GM12878 (cell line): ENCODE measurements around the gene THAP4. TPM values are rescaled to one million over a fixed set of nuclear protein-coding genes. Genes with fewer than 3 reads are reported as not detected.
A peak's percentile ranks its signal among the peaks of the same experiment; 100 is the strongest.

Source experiments
- CHD4 ChIP-seq: fragments of 200-600 bp; sonication (generic); IDR thresholded peaks from 2 replicates; pipeline ENCODE4 v1.6.1; 2016; ENCODE audit warnings: mild to moderate bottlenecking
- E2F8 ChIP-seq: fragments of 450-650 bp; IDR thresholded peaks from 2 replicates; pipeline ENCODE4 v1.6.1; 2018; ENCODE audit warnings: mild to moderate bottlenecking, low read depth, moderate library complexity; ENCODE audit not compliant: partially characterized antibody
- HDGF ChIP-seq: fragments of 450-650 bp; IDR thresholded peaks from 2 replicates; pipeline ENCODE4 v1.6.1; 2016; ENCODE audit warnings: antibody characterized with exemption
- IRF5 ChIP-seq: fragments of 450-650 bp; IDR thresholded peaks from 2 replicates; pipeline ENCODE4 v1.6.1; 2017; ENCODE audit warnings: borderline replicate concordance
- KAT2A ChIP-seq: conservative IDR thresholded peaks from 2 replicates; pipeline ENCODE4 v1.6.1; 2011; ENCODE audit warnings: low read depth, low read length; ENCODE audit not compliant: control insufficient read depth
- KLF5 ChIP-seq: fragments of 450-650 bp; IDR thresholded peaks from 2 replicates; pipeline ENCODE4 v1.6.1; 2014; ENCODE audit warnings: mild to moderate bottlenecking; ENCODE audit not compliant: partially characterized antibody
- PBX3 ChIP-seq: IDR thresholded peaks from 2 replicates; pipeline ENCODE4 v1.6.1; 2011; ENCODE audit warnings: mild to moderate bottlenecking, low read depth, low read length, moderate library complexity; ENCODE audit not compliant: insufficient replicate concordance
- RUNX3 ChIP-seq: IDR thresholded peaks from 2 replicates; pipeline ENCODE4 v1.6.1; 2012; ENCODE audit warnings: low read length, inconsistent platforms
- SIN3A ChIP-seq: IDR thresholded peaks from 2 replicates; pipeline ENCODE4 v1.6.1; 2012; ENCODE audit warnings: low read depth, low read length, improper control_type of control experiment
- SPI1 ChIP-seq: IDR thresholded peaks from 2 replicates; pipeline ENCODE4 v1.6.1; 2011; ENCODE audit warnings: low read depth, mild to moderate bottlenecking, low read length, moderate library complexity, borderline replicate concordance; ENCODE audit not compliant: insufficient read depth
- STAT1 ChIP-seq: fragments of 450-650 bp; conservative IDR thresholded peaks from 2 replicates; pipeline ENCODE4 v1.6.1; 2014; ENCODE audit warnings: antibody characterized with exemption, mild to moderate bottlenecking
- STAT3 ChIP-seq: IDR thresholded peaks from 2 replicates; pipeline ENCODE4 v1.6.1; 2011; ENCODE audit warnings: low read depth, low read length, improper control_type of control experiment
- TCF7 ChIP-seq: IDR thresholded peaks from 2 replicates; pipeline ENCODE4 v1.6.1; 2014; ENCODE audit warnings: antibody characterized with exemption, borderline replicate concordance
- ZBED1 ChIP-seq: IDR thresholded peaks from 2 replicates; pipeline ENCODE4 v1.6.1; 2016; ENCODE audit warnings: borderline replicate concordance
- ZBTB11 ChIP-seq: fragments of 450-650 bp; formaldehyde crosslinking; IDR thresholded peaks from 2 replicates; pipeline ENCODE4 v1.5.0; 2022; ENCODE audit warnings: mild to moderate bottlenecking, missing genetic modification characterization
- ZBTB33 ChIP-seq: fragments of 450-650 bp; IDR thresholded peaks from 2 replicates; pipeline ENCODE4 v1.6.1; 2017; ENCODE audit warnings: mild to moderate bottlenecking
- ZNF207 ChIP-seq: fragments of 450-650 bp; IDR thresholded peaks from 2 replicates; pipeline ENCODE4 v1.6.1; 2014; ENCODE audit warnings: antibody characterized with exemption, mild to moderate bottlenecking, borderline replicate concordance
- polyA plus RNA-seq, 11 experiments: library from polyadenylated mRNA; depleted of rRNA in 4 of 11; unstranded in 6 of 11; stranded (reverse) in 5 of 11; fragments of >200 nt; fragmentation: Nextera tagmentation in 4 of 11; fragmentation: Illumina TruSeq in 1 of 11; extraction: Ambion mirVana in 4 of 11; extraction: Trizol in 1 of 11; gene quantifications; 1 replicate in 1 of 11; 2 replicates in 10 of 11; pipeline versions ENCODE4 v1.2.1 to v1.2.3, GENCODE V29; 2011 to 2016; ENCODE audit warnings: inconsistent platforms in 2 of 11, missing spikeins in 2 of 11, low read depth in 1 of 11
- total RNA-seq, 4 experiments: library from RNA; depleted of rRNA in 3 of 4; stranded (reverse); fragments of >200 nt in 3 of 4; fragmentation: Illumina TruSeq in 1 of 4; extraction: Trizol in 1 of 4; gene quantifications; 2 replicates each; pipeline versions ENCODE4 v1.2.1 to v1.2.3, GENCODE V29; 2013 to 2021

The THAP4 gene
- total and polyA plus RNA-seq, 10 of the 15 experiments (the other 5 are each of a cell fraction or from before 2014, with no cell fraction given) = 12.9 to 67.7 (median 44.5) TPM

- no peak for TF ChIP-seq ZBTB33
- no peak for TF ChIP-seq KLF5
- no peak for TF ChIP-seq TCF7
- TF ChIP-seq SPI1 = no peak
- no peak for TF ChIP-seq CHD4
- TF ChIP-seq E2F8 = no peak
- no peak for TF ChIP-seq ZBED1
- TF ChIP-seq ZNF207 = no peak
- TF ChIP-seq HDGF = 0 out of 2 replicates have a peak, but pooled peaks have one; percentile 27
- TF ChIP-seq IRF5 = no peak
- no peak for TF ChIP-seq KAT2A
- TF ChIP-seq STAT3 = no peak
- TF ChIP-seq RUNX3 = no peak
- TF ChIP-seq STAT1 = no peak
- no peak for TF ChIP-seq PBX3
- TF ChIP-seq ZBTB11 = no peak
- TF ChIP-seq SIN3A = no peak
Observed at GRCh38 chr2:241609859-241610793, 26.8 kb downstream of the THAP4 start (continued).
